Measurements from ENCODE around the gene MDGA2. TPM values are rescaled to one million over a fixed set of nuclear protein-coding genes. Genes with fewer than 3 reads are reported as not detected.

Gene MDGA2
- total RNA-seq, 1 donor from 2014 or later = 0.19 TPM

DNA sequence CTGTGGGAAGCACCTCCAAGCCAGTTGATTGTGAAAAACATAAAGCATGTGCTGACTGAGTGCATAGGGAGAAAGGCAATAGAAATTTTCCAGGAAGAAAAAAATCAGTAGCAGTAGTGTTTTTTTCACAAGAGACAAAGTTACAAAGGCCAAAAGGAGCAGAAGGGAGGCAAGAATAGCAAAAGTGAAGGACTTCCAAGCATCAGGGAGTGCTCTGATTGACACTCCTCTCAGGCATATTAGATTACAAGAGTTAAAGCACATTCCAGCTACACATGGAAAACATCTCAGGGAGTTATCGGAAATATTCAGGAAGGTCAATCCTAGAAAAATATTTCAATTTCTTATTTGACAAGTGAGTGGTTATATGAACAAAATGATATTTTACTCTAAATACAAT is 508.0 kb downstream of the MDGA2 start:
- DNase-seq (ENCODE audit: low spot score, unreplicated experiment) = no peak
- TF ChIP-seq CTCF (IDR thresholded peaks at IDR 0.05; ENCODE audit: unreplicated experiment) = no peak
- Mint-ChIP-seq H3K9me3 (ENCODE audit: low read depth) (peaks cover 6% of the 10 kb centered on the region), H3K4me3 (ENCODE audit: low read depth) (no peak overlapping the region), H3K27ac (no peak overlapping the region), H3K27me3 (no peaks in the 10 kb centered on the region), H3K4me1 (ENCODE audit: low read depth) (no peaks in the 10 kb centered on the region), H3K36me3 (ENCODE audit: insufficient read depth) (no peaks in the 10 kb centered on the region)

- Mint-ChIP-seq H3K9me3 (ENCODE audit: low read depth) (no peaks in the 10 kb centered on the region), H3K36me3 (ENCODE audit: insufficient read depth) (no peaks in the 10 kb centered on the region), H3K4me3 (ENCODE audit: low read depth) (no peak overlapping the region), H3K27ac (no peak overlapping the region), H3K27me3 (no peaks in the 10 kb centered on the region), H3K4me1 (ENCODE audit: low read depth) (peaks cover under 1% of the 10 kb centered on the region)
- TF ChIP-seq CTCF (IDR thresholded peaks at IDR 0.05; ENCODE audit: unreplicated experiment) = no peak
- DNase-seq (ENCODE audit: low spot score, unreplicated experiment) = no peak
Observed at GRCh38 chr14:47155395-47155794, 520.0 kb downstream of the MDGA2 start.

- H3K36me3 Mint-ChIP-seq (ENCODE audit: insufficient read depth) = no peaks in the 10 kb centered on the region
- H3K4me1 Mint-ChIP-seq (ENCODE audit: low read depth) = peaks cover 3% of the 10 kb centered on the region
- no peaks in the 10 kb centered on the region for H3K27me3 Mint-ChIP-seq
- H3K27ac Mint-ChIP-seq = no peak overlapping the region
- H3K4me3 Mint-ChIP-seq (ENCODE audit: low read depth) = no peak overlapping the region
- no peak for DNase-seq (ENCODE audit: low spot score, unreplicated experiment)
- no peaks in the 10 kb centered on the region for H3K9me3 Mint-ChIP-seq (ENCODE audit: low read depth)
- TF ChIP-seq CTCF (IDR thresholded peaks at IDR 0.05; ENCODE audit: unreplicated experiment) = no peak
Observed at GRCh38 chr14:47154276-47154797, 521.1 kb downstream of the MDGA2 start.

DNA sequence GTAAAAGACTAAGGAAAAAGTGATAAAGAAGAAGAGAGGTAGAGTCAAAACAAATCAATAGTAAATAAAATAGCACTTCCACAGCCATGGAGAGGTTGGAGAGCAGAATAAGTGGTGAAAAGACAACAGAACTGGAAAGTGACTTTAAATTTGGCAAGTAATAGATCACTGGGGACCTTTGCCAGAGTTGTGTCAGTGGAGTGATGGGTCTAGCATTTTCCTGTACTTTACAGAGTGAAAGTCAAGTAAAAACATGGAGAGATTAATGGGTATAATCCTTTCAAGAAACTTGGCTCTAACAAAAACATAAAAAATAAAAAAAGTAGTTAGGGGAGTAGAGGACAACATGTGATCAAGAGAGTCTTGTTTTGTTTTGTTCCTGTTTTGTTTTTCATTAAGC is 521.7 kb downstream of the MDGA2 start:
- H3K36me3 Mint-ChIP-seq (ENCODE audit: insufficient read depth) = no peaks in the 10 kb centered on the region
- no peak for DNase-seq (ENCODE audit: low spot score, unreplicated experiment)
- H3K4me3 Mint-ChIP-seq (ENCODE audit: low read depth) = no peak overlapping the region
- H3K27ac Mint-ChIP-seq = no peak overlapping the region
- peaks cover 3% of the 10 kb centered on the region for H3K4me1 Mint-ChIP-seq (ENCODE audit: low read depth)
- H3K27me3 Mint-ChIP-seq = no peaks in the 10 kb centered on the region
- no peaks in the 10 kb centered on the region for H3K9me3 Mint-ChIP-seq (ENCODE audit: low read depth)
- TF ChIP-seq CTCF (IDR thresholded peaks at IDR 0.05; ENCODE audit: unreplicated experiment) = no peak

GRCh38 chr14:47150267-47150666 is 525.1 kb downstream of the MDGA2 start:
- H3K36me3 Mint-ChIP-seq (ENCODE audit: insufficient read depth) = no peaks in the 10 kb centered on the region
- peaks cover 3% of the 10 kb centered on the region for H3K4me1 Mint-ChIP-seq (ENCODE audit: low read depth)
- H3K4me3 Mint-ChIP-seq (ENCODE audit: low read depth) = no peak overlapping the region
- no peak for TF ChIP-seq CTCF (IDR thresholded peaks at IDR 0.05; ENCODE audit: unreplicated experiment)
- H3K27me3 Mint-ChIP-seq = no peaks in the 10 kb centered on the region
- no peak overlapping the region for H3K27ac Mint-ChIP-seq
- no peak for DNase-seq (ENCODE audit: low spot score, unreplicated experiment)
- H3K9me3 Mint-ChIP-seq (ENCODE audit: low read depth) = no peaks in the 10 kb centered on the region

Measured in progenitor cell of endocrine pancreas (in vitro differentiated cells).